Vagina (tissue), 2 donors: ENCODE measurements around the gene CCDC141. TPM values are rescaled to one million over a fixed set of nuclear protein-coding genes. Genes with fewer than 3 reads are reported as not detected.

Source experiments
- DNase-seq, 2 donors: peaks; one replicate each; pipeline ENCODE4 v3.0.0-alpha.2; 2017; ENCODE audit errors: extremely low spot score in 2 of 2
- H3K27ac ChIP-seq: fragments of 200-600 bp; sonication (generic); one replicate; pipeline ENCODE4 v1.5.1; 2019
- H3K27me3 ChIP-seq: fragments of 200-600 bp; sonication (generic); one replicate; pipeline ENCODE4 v1.5.1; 2019
- H3K36me3 ChIP-seq, 2 donors: fragments of 200-600 bp; sonication (generic); one replicate each; pipeline ENCODE4 v1.5.1; 2017 to 2019
- H3K4me1 ChIP-seq: fragments of 200-600 bp; sonication (generic); one replicate; pipeline ENCODE4 v1.5.1; 2019
- H3K4me3 ChIP-seq, 2 donors: fragments of 200-600 bp; sonication (generic); 1 replicate in 1 of 2; 2 replicates in 1 of 2; pipeline ENCODE4 v1.5.1; 2016 to 2019
- H3K9me3 ChIP-seq: fragments of 200-600 bp; sonication (generic); one replicate; pipeline ENCODE4 v1.5.1; 2019
- POLR2A ChIP-seq, 2 donors: fragments of 450-650 bp; IDR thresholded peaks; one replicate each; pipeline ENCODE4 v1.6.1; 2017; ENCODE audit warnings: antibody characterized with exemption in 2 of 2, mild to moderate bottlenecking in 2 of 2, moderate library complexity in 2 of 2
- POLR2AphosphoS5 ChIP-seq, 2 donors: sonication (generic); formaldehyde crosslinking; IDR thresholded peaks; one replicate each; pipeline ENCODE4 v1.9.0; 2017; ENCODE audit warnings: antibody characterized with exemption in 2 of 2, mild to moderate bottlenecking in 2 of 2, low read depth in 1 of 2; ENCODE audit not compliant: insufficient read depth in 1 of 2
- intact Hi-C: fragments of 100-400 bp; cut with DNase I; formaldehyde crosslinking; loops from one replicate; pipeline ENCODE4 v1.15.1; 2023
- total RNA-seq: library from RNA; depleted of rRNA; stranded (reverse); fragments of >200 nt; gene quantifications from one replicate; pipeline ENCODE4 v1.2.3, GENCODE V29; 2016
- TF ChIP-seq, protein P1 (sequence below), 3 experiments: fragments of 450-650 bp in 2 of 3; fragments of 200-600 bp in 1 of 3; sonication (generic) in 1 of 3; IDR thresholded peaks; one replicate each; pipeline ENCODE4 v1.5.1; 2017 to 2019; ENCODE audit warnings: antibody characterized with exemption in 3 of 3, mild to moderate bottlenecking in 2 of 3, moderate library complexity in 2 of 3

Gene CCDC141
- total RNA-seq, 1 donor from 2014 or later, result 2.0 TPM

DNA sequence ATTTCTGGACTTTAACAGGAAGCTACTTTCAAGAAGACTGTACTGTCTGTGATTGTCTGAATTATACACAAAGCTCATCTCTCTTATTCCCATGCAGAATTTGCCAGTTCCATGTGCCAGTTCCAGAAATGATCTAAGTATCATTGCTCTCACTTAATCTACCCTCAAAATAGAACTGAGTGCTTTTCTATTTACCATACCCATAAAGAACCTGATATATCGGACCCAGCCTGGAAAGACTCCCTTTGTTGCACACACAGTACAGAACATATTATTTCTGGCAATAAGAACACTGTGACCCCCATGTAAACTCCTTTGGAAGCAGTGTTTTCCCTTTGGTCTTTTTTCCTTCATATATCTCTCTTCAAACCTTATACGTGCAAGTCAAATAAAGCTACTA lies 140.4 kb downstream of the CCDC141 start:
- Histone ChIP-seq H3K4me3 (no peak overlapping the region), H3K4me1 (no peaks in the 10 kb centered on the region), H3K36me3 (no peaks in the 10 kb centered on the region), H3K27me3 (no peaks in the 10 kb centered on the region), H3K9me3 (no peaks in the 10 kb centered on the region), H3K27ac (no peak overlapping the region)
- no peak for DNase-seq
- intact Hi-C loops, result no loop called here
- no peak for TF ChIP-seq POLR2AphosphoS5 (IDR thresholded peaks at IDR 0.05; ENCODE audit: insufficient read depth in 1 of 2, low read depth in 1 of 2)
- no peak for TF ChIP-seq POLR2A (IDR thresholded peaks at IDR 0.05)
- TF ChIP-seq, protein P1, sequence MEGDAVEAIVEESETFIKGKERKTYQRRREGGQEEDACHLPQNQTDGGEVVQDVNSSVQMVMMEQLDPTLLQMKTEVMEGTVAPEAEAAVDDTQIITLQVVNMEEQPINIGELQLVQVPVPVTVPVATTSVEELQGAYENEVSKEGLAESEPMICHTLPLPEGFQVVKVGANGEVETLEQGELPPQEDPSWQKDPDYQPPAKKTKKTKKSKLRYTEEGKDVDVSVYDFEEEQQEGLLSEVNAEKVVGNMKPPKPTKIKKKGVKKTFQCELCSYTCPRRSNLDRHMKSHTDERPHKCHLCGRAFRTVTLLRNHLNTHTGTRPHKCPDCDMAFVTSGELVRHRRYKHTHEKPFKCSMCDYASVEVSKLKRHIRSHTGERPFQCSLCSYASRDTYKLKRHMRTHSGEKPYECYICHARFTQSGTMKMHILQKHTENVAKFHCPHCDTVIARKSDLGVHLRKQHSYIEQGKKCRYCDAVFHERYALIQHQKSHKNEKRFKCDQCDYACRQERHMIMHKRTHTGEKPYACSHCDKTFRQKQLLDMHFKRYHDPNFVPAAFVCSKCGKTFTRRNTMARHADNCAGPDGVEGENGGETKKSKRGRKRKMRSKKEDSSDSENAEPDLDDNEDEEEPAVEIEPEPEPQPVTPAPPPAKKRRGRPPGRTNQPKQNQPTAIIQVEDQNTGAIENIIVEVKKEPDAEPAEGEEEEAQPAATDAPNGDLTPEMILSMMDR (IDR thresholded peaks at IDR 0.05), result no peak

DNA sequence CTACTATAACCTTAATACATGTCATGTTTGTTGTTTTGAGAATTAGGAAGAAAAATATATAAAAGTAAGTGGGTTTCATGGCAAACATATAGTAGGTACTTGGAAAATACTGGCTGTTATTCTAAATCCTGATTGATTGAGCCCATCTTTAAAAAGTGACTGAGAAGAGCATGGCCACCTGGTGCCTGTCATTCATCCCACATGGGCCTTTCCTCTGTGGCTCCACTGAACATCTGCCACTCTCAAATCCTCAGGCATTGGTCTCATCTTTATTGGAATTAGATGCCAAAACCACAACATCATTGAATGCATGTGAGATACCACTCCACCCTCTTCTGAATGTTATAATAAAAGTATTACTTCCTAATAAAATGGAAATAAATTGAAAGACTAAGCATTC lies 141.1 kb downstream of the CCDC141 start:
- TF ChIP-seq POLR2A (IDR thresholded peaks at IDR 0.05) (no peak), POLR2AphosphoS5 (IDR thresholded peaks at IDR 0.05; ENCODE audit: insufficient read depth in 1 of 2, low read depth in 1 of 2) (no peak)
- TF ChIP-seq, protein P1 (IDR thresholded peaks at IDR 0.05), result no peak
- Histone ChIP-seq H3K4me3 (no peak overlapping the region), H3K9me3 (no peaks in the 10 kb centered on the region), H3K27ac (no peak overlapping the region), H3K4me1 (no peaks in the 10 kb centered on the region), H3K36me3 (no peaks in the 10 kb centered on the region), H3K27me3 (no peaks in the 10 kb centered on the region)
- intact Hi-C loops, result no loop called here
- DNase-seq, result no peak

GRCh38 chr2:178905261-178905660 lies 144.7 kb downstream of the CCDC141 start:
- Histone ChIP-seq H3K9me3 (no peaks in the 10 kb centered on the region), H3K36me3 (no peaks in the 10 kb centered on the region), H3K4me3 (no peak overlapping the region), H3K4me1 (no peaks in the 10 kb centered on the region), H3K27me3 (no peaks in the 10 kb centered on the region), H3K27ac (no peak overlapping the region)
- TF ChIP-seq POLR2A (IDR thresholded peaks at IDR 0.05), result no peak
- TF ChIP-seq POLR2AphosphoS5 (IDR thresholded peaks at IDR 0.05; ENCODE audit: insufficient read depth in 1 of 2, low read depth in 1 of 2), result no peak
- TF ChIP-seq, protein P1 (IDR thresholded peaks at IDR 0.05), result no peak
- intact Hi-C loops, result no loop called here
- no peak for DNase-seq

GRCh38 chr2:178899656-178900055 lies 150.3 kb downstream of the CCDC141 start:
- TF ChIP-seq POLR2A (IDR thresholded peaks at IDR 0.05) (no peak), POLR2AphosphoS5 (IDR thresholded peaks at IDR 0.05; ENCODE audit: insufficient read depth in 1 of 2, low read depth in 1 of 2) (no peak)
- TF ChIP-seq, protein P1 (IDR thresholded peaks at IDR 0.05), result no peak
- intact Hi-C loops, result no loop called here
- Histone ChIP-seq H3K4me1 (no peaks in the 10 kb centered on the region), H3K36me3 (no peaks in the 10 kb centered on the region), H3K27ac (no peak overlapping the region), H3K4me3 (no peak overlapping the region), H3K27me3 (no peaks in the 10 kb centered on the region), H3K9me3 (no peaks in the 10 kb centered on the region)
- no peak for DNase-seq

- TF ChIP-seq POLR2A (IDR thresholded peaks at IDR 0.05) (no peak), POLR2AphosphoS5 (IDR thresholded peaks at IDR 0.05; ENCODE audit: insufficient read depth in 1 of 2, low read depth in 1 of 2) (no peak)
- TF ChIP-seq, protein P1 (IDR thresholded peaks at IDR 0.05), result no peak
- no peak overlapping the region for H3K27ac ChIP-seq
- intact Hi-C loops, result no loop called here
- DNase-seq, result no peak
- H3K27me3 ChIP-seq, result no peaks in the 10 kb centered on the region
- no peaks in the 10 kb centered on the region for H3K4me1 ChIP-seq
- no peaks in the 10 kb centered on the region for H3K36me3 ChIP-seq
- H3K4me3 ChIP-seq, result no peak overlapping the region
- H3K9me3 ChIP-seq, result no peaks in the 10 kb centered on the region
Measured at GRCh38 chr2:178895872-178896271, 154.1 kb downstream of the CCDC141 start.
